Loucy (cell line): Measurements from ENCODE around the gene MIS18BP1.

ENCODE experiments used
- EZH2phosphoT487 ChIP-seq: fragments of 200-600 bp; IDR thresholded peaks from 2 replicates; pipeline ENCODE4 v1.6.1; 2018; ENCODE audit warnings: antibody characterized with exemption, mild to moderate bottlenecking, moderate library complexity, borderline replicate concordance
- TF ChIP-seq, protein P1 (sequence below): fragments of 200-600 bp; sonication (generic); conservative IDR thresholded peaks from 2 replicates; pipeline ENCODE4 v1.5.1; 2014; ENCODE audit warnings: mild to moderate bottlenecking, antibody characterized with exemption, low read length

DNA sequence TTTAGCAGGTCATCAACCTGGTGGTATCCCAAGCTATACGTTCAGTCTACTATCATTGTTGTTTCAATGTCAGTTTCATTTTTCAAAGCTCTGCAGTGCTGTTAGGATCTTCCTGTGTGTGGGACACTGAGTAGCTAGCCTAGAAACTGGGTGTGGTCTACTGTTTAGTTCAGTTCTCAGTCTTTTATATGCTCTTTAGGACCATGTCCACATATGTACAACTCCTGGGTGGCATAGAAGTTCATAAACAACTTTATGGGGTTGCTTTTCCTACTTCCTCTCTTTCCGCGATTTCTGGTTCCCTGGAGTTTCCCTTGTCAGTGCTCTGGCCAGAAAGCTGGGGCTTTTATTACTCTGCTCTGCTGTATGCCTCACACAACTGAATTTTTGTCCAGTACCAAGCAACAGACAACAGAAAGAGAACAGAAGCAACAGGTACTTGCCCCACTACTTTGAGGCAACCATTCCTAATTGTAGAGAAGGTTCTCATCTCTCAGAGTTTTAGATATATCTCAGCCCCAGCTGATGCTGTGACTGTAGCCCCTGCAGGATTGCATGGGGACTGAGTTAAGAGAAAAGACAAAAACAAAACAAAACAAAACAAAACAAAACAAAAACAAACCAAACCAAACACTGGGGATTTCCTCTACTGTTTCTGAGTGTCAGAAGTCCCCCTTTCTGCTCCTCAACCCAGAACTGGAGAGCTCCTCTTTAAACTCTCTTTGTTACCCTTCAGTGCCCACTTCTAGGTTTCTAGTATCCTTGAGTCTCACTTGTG, 30.3 kb downstream of the MIS18BP1 start:
- TF ChIP-seq, protein P1, sequence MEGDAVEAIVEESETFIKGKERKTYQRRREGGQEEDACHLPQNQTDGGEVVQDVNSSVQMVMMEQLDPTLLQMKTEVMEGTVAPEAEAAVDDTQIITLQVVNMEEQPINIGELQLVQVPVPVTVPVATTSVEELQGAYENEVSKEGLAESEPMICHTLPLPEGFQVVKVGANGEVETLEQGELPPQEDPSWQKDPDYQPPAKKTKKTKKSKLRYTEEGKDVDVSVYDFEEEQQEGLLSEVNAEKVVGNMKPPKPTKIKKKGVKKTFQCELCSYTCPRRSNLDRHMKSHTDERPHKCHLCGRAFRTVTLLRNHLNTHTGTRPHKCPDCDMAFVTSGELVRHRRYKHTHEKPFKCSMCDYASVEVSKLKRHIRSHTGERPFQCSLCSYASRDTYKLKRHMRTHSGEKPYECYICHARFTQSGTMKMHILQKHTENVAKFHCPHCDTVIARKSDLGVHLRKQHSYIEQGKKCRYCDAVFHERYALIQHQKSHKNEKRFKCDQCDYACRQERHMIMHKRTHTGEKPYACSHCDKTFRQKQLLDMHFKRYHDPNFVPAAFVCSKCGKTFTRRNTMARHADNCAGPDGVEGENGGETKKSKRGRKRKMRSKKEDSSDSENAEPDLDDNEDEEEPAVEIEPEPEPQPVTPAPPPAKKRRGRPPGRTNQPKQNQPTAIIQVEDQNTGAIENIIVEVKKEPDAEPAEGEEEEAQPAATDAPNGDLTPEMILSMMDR, result no peak
- TF ChIP-seq EZH2phosphoT487, result no peak
